HG03097 (cell line): ENCODE data around the gene GALC.
A peak's percentile ranks its signal among the peaks of the same experiment; 100 is the strongest.

Experiments used
- ATAC-seq: cut with Tn5 transposase; IDR thresholded peaks from one replicate; pipeline ENCODE4 v1.9.1; 2021; ENCODE audit not compliant: unreplicated experiment, low FRiP score

Gene GALC

DNA sequence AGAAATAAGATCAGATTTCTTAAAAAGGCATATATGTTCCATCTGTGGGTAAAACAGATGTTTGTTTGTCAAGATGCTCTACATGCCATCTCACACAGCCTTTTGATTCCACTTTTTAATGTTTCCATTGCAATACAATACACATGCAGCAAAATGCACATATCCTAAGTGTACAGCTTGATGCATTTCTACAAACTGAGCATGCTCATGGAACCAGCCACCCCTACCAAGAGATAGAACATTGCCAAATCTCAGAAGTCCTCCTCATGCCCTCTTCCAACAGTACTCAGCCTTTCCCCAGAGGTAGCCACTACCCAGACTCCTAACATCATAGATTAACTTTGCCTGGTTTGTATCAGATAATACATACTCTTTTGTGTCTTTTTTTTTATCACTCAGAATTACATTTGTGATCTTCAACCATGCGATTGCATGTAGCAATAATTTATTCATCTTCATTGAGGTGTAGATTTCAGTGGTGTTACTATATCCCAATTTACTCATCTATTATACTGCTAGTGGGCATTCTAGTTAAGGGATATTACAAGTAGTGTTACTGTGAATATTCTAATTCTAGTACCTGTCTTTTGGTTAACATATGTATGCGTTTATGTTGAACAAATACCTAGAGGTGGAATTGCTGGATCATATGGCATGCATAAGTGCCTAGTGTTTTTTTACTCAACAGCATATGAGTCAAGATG lies 15.2 kb upstream of the GALC start:
- no peak for ATAC-seq

- ATAC-seq, result no peak
Measured at GRCh38 chr14:88007608-88008007, 14.6 kb upstream of the GALC start.

- peak; percentile 78 for ATAC-seq
Measured at GRCh38 chr14:88005978-88006851, 13.2 kb upstream of the GALC start.

DNA sequence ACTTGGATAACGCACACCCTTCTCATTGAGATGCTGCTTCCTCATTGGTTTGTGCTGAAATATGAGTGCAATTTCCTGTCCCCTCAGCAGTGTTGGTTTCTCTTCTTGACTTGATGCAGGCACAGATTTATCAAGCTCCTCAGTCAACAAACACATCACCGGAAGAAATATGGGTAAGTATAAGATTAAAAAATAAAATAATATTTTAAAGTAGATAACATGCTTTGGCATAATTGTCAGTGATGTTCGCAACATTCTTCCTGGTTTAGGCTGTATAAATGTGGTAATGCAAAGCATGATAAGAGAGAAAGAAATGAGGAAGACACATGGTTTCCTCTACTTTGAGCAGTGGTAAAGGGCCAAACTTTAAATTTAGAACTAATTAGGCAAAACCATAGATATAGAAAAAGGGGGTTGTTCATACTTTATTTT lies 12.1 kb upstream of the GALC start, which contains the start of gene GPR65:
Gene GPR65 (plus strand): TSS at position 86 of the 432 bp plus-strand sequence. CDS start 5,713 bp downstream, outside the sequence.
- peak; percentile 72 for ATAC-seq

GRCh38 chr14:88004506-88005036 lies 11.6 kb upstream of the GALC start:
- no peak for ATAC-seq

DNA sequence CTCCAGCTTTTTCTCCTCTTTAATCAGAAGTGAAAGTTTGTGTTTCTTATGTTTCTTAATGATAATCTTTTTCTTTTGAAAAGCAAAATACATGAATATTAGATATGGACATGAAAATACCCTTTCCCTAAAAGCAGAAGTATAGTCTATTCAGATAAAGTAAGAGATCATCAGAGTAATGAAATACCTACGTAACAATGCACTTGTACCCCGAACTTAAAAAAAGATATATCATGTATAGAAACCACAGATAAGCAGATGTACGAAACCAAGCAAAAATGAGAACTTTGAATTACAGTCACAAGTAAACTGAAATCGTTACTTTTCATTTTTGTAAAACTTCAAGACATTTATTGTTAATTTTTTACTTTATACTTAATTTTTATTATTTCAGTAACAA lies 10.4 kb upstream of the GALC start:
- no peak for ATAC-seq

DNA sequence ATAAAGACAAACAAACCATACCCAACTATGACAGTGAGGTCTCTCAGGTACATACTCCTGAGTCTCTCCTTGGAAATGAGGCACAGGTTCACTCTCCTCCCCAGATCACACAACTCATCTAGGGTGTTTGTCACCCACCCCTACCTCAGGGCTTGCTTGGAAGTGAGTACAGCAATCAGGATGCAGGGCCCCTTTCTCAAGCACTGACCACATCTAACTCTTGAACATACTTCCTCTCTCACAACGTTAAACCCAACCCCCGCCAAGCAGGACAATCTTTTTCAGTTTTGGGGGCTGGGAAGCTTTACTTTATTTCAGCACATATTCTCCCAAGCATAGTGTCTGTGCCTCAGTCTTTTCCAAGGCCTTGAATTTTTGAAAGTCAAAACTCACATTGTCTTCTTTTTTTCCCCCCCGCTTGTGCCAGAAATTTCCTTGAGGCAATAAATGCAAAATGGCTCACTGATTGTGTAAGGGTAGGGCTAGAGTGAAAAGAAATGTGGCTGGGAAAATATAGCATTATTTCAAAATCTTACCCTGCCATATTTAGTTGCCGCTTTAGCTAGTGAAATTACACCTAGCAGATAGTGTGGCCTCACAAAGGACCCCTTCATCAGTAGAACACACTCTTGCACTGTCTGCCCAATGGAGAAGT lies 9.6 kb upstream of the GALC start:
- no peak for ATAC-seq

DNA sequence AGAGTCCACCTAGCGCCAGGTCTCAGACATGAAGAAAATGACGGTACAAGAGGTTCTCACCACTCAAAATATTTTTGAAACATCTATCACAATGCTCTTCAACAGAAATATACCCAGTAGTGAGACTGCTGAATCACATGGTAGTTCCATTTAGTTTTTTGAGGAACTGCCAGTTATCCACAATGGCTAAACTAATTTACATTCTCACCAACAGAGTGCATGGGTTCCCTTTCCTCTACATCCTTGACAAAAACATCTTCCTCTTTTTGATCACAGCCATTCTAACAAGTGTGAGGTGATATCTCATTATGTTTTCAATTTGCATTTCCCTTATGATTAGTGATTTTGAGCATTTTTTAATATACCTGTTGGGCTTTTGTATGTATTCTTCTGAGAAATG lies 6.3 kb upstream of the GALC start:
- ATAC-seq, result no peak

- no peak for ATAC-seq
Measured at GRCh38 chr14:87998482-87998881, 5.5 kb upstream of the GALC start.

GRCh38 chr14:87996291-87996592 lies 3.3 kb upstream of the GALC start:
- no peak for ATAC-seq

GRCh38 chr14:87995500-87996290 lies 2.7 kb upstream of the GALC start:
- no peak for ATAC-seq

DNA sequence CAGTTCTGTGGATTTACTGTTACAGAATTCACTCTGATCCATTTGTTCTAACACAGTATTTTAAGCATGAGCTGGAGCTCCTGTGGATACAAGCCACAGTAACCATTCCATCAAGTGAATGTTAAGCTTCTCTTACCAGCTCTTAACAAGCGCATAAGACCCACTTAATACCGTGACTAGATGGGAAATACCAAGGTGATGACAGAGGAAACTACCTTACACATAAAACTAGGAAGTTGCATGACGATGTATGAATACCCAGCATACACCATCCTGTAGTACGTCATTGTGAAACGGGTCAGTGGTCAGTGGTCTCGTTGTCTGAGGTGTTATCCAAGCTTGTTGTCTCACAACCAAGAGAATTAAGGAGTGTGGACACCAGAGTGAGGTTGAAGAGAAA lies 2.0 kb upstream of the GALC start:
- peak; percentile 39 for ATAC-seq

- ATAC-seq, result peak; percentile 18
Measured at GRCh38 chr14:87992346-87992717, 650 bp downstream of the GALC start.

- ATAC-seq, result no peak
Measured at GRCh38 chr14:87990682-87991081, 2.3 kb downstream of the GALC start.

- no peak for ATAC-seq
Measured at GRCh38 chr14:87989956-87990299, 3.1 kb downstream of the GALC start.

- no peak for ATAC-seq
Measured at GRCh38 chr14:87989221-87989955, 3.6 kb downstream of the GALC start.

DNA sequence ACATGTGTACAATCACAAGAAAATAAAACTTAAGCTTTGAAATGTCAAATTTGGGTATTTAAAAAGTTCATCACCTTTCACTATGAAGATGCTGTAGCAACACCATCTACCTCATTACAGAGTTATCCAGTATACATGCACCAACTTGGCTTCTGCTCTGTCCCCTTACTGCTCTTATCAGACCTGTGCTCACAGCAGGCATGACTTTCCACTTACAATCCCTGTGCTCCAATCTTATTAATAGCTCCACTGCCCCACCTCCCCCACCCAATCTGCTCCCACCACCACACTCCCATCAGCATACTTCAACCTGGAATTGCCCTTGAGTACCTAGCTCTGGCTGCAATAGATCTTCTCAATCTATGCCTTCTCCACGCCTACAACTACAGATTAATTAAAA lies 13.3 kb downstream of the GALC start:
- no peak for ATAC-seq

- no peak for ATAC-seq
Measured at GRCh38 chr14:87975636-87976035, 17.3 kb downstream of the GALC start.

DNA sequence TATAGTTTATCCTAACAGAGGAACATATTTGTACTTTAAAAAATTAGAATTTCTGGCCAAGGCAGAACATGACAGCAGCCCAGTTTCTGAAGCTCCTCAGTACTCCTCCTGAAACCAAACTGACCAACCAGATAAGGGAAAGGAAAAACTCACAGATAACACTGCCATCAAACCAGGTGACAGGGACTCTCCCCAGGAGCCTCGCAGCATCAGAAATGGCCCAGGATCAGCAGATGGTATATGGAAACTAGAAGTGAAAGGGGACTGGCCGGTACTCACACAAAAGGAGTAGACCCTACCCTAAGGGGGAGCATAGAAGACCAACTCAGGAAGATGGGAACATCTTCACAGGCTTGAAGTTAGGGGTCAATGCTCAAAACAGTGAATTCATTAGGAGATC lies 22.0 kb downstream of the GALC start:
- ATAC-seq, result peak; percentile 71

- no peak for ATAC-seq
Measured at GRCh38 chr14:87967496-87967895, 25.5 kb downstream of the GALC start.
